Panc1 (cell line): ENCODE data around the gene DDIT3. TPM values are rescaled to one million over a fixed set of nuclear protein-coding genes. Genes with fewer than 3 reads are reported as not detected.
"Not testable (repeated sequence)": the region's sequence is repeated elsewhere in the genome, so short reads cannot be mapped to it uniquely, and the experiment has no call there.

ENCODE experiments used
- ATAC-seq: fragments of 200-7000 bp; cut with Tn5 transposase; 2 replicates; pipeline ENCODE4 v1.9.1; 2020; ENCODE audit warnings: mild to moderate bottlenecking, moderate library complexity
- BruUV-seq: library from RNA; stranded (reverse); fragments of 400-500 nt; replicated peaks from 2 replicates; lab custom pipeline; 2021; lab: Mats Ljungman, UMichigan
- CTCF ChIA-PET: fragments of 300-600 bp; sonication (Branson Sonifier 250); formaldehyde crosslinking; loops from one replicate; lab custom pipeline; 2022; ENCODE audit warnings: antibody characterized with exemption; lab: Charles Lee
- POLR2A ChIA-PET: fragments of 300-600 bp; sonication (Branson Sonifier 250); formaldehyde crosslinking; loops from one replicate; lab custom pipeline; 2022; ENCODE audit warnings: antibody characterized with exemption; lab: Charles Lee
- DNase-seq: peaks from one replicate; pipeline ENCODE4 v3.0.0-alpha.2; 2010; ENCODE audit warnings: low read depth, low spot score
- H3K27ac ChIP-seq: 2 replicates; pipeline ENCODE4 v1.5.1; 2011; ENCODE audit warnings: mild to moderate bottlenecking, low read length, inconsistent platforms
- H3K27me3 ChIP-seq: fragments of 200-500 bp; sonication (Bioruptor generic); 2 replicates; pipeline ENCODE4 v1.6.0; 2014; ENCODE audit warnings: low read length, inconsistent platforms; ENCODE audit not compliant: control insufficient read depth, insufficient read depth
- H3K36me3 ChIP-seq: fragments of 200-500 bp; sonication (Bioruptor generic); 2 replicates; pipeline ENCODE4 v1.5.1; 2014; ENCODE audit warnings: inconsistent platforms, mild to moderate bottlenecking, low read length, moderate library complexity; ENCODE audit not compliant: control insufficient read depth, insufficient read depth
- H3K4me1 ChIP-seq: 2 replicates; pipeline ENCODE4 v1.5.1; 2011; ENCODE audit warnings: inconsistent platforms, mild to moderate bottlenecking, low read length, moderate library complexity; ENCODE audit not compliant: control insufficient read depth, insufficient read depth
- H3K4me3 ChIP-seq, 2 experiments: 2 replicates each; pipeline ENCODE4 v1.5.1; 2011 to 2012; ENCODE audit warnings: low read depth in 2 of 2, low read length in 2 of 2, mild to moderate bottlenecking in 2 of 2, inconsistent platforms in 1 of 2, moderate library complexity in 1 of 2
- H3K9me3 ChIP-seq: fragments of 200-500 bp; sonication (Bioruptor generic); 2 replicates; pipeline ENCODE4 v1.5.1; 2014; ENCODE audit warnings: low read depth, mild to moderate bottlenecking, inconsistent platforms, low read length, moderate library complexity; ENCODE audit not compliant: control insufficient read depth, insufficient read depth
- POLR2AphosphoS5 ChIP-seq: IDR thresholded peaks from 2 replicates; pipeline ENCODE4 v1.6.1; 2012; ENCODE audit warnings: mild to moderate bottlenecking, low read depth, low read length, moderate library complexity
- SIN3A ChIP-seq: IDR thresholded peaks from 2 replicates; pipeline ENCODE4 v1.6.1; 2012; ENCODE audit warnings: low read depth, mild to moderate bottlenecking, low read length, moderate library complexity, borderline replicate concordance; ENCODE audit not compliant: insufficient read depth
- TCF7L2 ChIP-seq: IDR thresholded peaks from 2 replicates; pipeline ENCODE4 v1.6.1; 2011; ENCODE audit warnings: mild to moderate bottlenecking, low read depth, low read length, inconsistent platforms
- in situ Hi-C: cut with HindIII; loops from 2 replicates; pipeline ENCODE4 v1.10.0; 2016; ENCODE audit warnings: low sequenced_read_pairs, low pct_unique_long_range_greater_than_20kb
- intact Hi-C: fragments of 100-400 bp; cut with micrococcal nuclease; formaldehyde crosslinking; loops from one replicate; pipeline ENCODE4 v1.10.0; 2022; ENCODE audit not compliant: unreplicated experiment
- total RNA-seq: library from RNA; stranded (reverse); gene quantifications from one replicate; pipeline ENCODE4 v1.2.1, GENCODE V29; 2021; ENCODE audit not compliant: unreplicated experiment
- TF ChIP-seq, protein P1 (sequence below), 2 experiments: IDR thresholded peaks; 2 replicates each; pipeline ENCODE4 v1.6.1; 2011 to 2012; ENCODE audit warnings: low read depth in 2 of 2, control low read depth in 1 of 2, low read length in 1 of 2, mild to moderate bottlenecking in 1 of 2, moderate library complexity in 1 of 2; ENCODE audit not compliant: insufficient read depth in 1 of 2
- TF ChIP-seq, protein P2 (sequence below): fragments of 450-650 bp; IDR thresholded peaks from 2 replicates; pipeline ENCODE4 v1.5.1; 2017; ENCODE audit warnings: mild to moderate bottlenecking

DDIT3 gene
- total RNA-seq, 1 experiment from 2014 or later = 47.2 TPM

DNA sequence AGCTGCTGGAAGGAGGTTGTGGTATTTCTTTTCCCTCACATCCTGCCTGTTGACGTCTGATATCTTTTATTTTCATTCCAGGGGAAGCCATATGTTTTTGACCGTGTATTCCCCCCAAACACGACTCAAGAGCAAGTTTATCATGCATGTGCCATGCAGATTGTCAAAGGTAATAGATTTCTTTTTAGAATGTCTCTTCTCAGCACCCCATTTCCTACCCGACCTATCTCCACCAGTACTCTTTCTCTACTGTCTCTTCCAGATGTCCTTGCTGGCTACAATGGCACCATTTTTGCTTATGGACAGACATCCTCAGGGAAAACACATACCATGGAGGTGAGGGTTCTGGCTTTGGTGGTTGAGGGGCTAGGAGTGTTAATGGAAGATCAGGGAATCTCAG, 43.0 kb upstream of the DDIT3 start:
- ATAC-seq = no peak
- ChIA-PET POLR2A (no interaction called here), CTCF (no interaction called here)
- TF ChIP-seq SIN3A (no peak), POLR2AphosphoS5 (no peak), TCF7L2 (no peak)
- TF ChIP-seq, protein P1, sequence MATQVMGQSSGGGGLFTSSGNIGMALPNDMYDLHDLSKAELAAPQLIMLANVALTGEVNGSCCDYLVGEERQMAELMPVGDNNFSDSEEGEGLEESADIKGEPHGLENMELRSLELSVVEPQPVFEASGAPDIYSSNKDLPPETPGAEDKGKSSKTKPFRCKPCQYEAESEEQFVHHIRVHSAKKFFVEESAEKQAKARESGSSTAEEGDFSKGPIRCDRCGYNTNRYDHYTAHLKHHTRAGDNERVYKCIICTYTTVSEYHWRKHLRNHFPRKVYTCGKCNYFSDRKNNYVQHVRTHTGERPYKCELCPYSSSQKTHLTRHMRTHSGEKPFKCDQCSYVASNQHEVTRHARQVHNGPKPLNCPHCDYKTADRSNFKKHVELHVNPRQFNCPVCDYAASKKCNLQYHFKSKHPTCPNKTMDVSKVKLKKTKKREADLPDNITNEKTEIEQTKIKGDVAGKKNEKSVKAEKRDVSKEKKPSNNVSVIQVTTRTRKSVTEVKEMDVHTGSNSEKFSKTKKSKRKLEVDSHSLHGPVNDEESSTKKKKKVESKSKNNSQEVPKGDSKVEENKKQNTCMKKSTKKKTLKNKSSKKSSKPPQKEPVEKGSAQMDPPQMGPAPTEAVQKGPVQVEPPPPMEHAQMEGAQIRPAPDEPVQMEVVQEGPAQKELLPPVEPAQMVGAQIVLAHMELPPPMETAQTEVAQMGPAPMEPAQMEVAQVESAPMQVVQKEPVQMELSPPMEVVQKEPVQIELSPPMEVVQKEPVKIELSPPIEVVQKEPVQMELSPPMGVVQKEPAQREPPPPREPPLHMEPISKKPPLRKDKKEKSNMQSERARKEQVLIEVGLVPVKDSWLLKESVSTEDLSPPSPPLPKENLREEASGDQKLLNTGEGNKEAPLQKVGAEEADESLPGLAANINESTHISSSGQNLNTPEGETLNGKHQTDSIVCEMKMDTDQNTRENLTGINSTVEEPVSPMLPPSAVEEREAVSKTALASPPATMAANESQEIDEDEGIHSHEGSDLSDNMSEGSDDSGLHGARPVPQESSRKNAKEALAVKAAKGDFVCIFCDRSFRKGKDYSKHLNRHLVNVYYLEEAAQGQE (IDR thresholded peaks at IDR 0.05; ENCODE audit: insufficient read depth in 1 of 2, low read depth in 2 of 2, low read length in 1 of 2) = no peak
- TF ChIP-seq, protein P2, sequence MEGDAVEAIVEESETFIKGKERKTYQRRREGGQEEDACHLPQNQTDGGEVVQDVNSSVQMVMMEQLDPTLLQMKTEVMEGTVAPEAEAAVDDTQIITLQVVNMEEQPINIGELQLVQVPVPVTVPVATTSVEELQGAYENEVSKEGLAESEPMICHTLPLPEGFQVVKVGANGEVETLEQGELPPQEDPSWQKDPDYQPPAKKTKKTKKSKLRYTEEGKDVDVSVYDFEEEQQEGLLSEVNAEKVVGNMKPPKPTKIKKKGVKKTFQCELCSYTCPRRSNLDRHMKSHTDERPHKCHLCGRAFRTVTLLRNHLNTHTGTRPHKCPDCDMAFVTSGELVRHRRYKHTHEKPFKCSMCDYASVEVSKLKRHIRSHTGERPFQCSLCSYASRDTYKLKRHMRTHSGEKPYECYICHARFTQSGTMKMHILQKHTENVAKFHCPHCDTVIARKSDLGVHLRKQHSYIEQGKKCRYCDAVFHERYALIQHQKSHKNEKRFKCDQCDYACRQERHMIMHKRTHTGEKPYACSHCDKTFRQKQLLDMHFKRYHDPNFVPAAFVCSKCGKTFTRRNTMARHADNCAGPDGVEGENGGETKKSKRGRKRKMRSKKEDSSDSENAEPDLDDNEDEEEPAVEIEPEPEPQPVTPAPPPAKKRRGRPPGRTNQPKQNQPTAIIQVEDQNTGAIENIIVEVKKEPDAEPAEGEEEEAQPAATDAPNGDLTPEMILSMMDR = no peak
- intact Hi-C loops (no loop called here), in situ Hi-C loops (no loop called here)
- BruUV-seq = no TSS peak
- H3K9me3 ChIP-seq = no peaks in the 10 kb centered on the region
- H3K4me3 ChIP-seq = no peak overlapping the region
- H3K36me3 ChIP-seq = no peaks in the 10 kb centered on the region
- H3K27me3 ChIP-seq = no peaks in the 10 kb centered on the region
- DNase-seq = no peak
- no peaks in the 10 kb centered on the region for H3K4me1 ChIP-seq
- H3K27ac ChIP-seq = no peak overlapping the region

DNA sequence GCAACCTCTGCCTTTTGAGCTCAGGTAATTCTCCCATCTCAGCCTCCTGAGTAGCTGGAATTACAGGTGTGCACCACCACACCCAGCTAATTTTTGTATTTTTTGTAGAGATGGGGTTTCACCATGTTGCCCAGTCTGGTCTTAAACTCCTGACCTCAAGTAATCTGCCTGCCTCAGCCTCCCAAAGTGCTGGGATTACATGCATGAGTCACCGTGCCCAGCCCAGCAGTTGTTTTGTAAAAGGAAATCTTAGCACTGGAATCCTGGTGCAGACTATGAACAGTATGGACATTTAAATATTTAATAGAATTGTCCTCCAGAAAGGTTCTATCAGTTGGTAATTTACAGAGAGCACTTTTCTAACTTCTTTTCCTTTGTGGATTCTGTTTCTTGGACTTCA, 40.8 kb upstream of the DDIT3 start:
- in situ Hi-C loops, CTCF ChIA-PET, DNase-seq, H3K4me1 ChIP-seq, BruUV-seq, ATAC-seq, H3K36me3 ChIP-seq, H3K9me3 ChIP-seq, H3K27ac ChIP-seq, intact Hi-C loops, H3K4me3 ChIP-seq, POLR2A ChIA-PET, H3K27me3 ChIP-seq: not testable (repeated sequence)

DNA sequence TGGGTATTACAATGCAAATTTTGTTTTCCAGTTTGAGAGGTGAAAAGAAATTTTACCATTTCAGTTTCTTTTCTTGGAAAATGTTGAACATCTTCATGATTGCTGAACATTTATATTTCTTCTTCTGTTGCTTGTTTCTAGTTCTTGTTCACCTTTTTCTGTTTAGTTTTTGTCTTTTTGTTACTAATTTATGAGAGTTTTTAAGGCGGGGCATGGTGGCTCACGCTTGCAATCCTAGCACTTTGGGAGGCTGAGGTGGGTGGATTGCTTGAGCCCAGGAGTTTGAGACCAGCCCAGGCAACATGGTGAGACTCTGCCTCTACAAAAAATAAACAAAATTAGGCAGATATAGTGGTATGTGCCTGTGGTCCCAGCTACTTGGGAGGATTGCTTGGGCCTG, 40.2 kb upstream of the DDIT3 start:
- no peaks in the 10 kb centered on the region for H3K9me3 ChIP-seq
- POLR2A ChIA-PET = no interaction called here
- no peaks in the 10 kb centered on the region for H3K36me3 ChIP-seq
- H3K4me1 ChIP-seq = no peaks in the 10 kb centered on the region
- H3K4me3 ChIP-seq = no peak overlapping the region
- no peak for DNase-seq
- TF ChIP-seq, protein P2 = no peak
- no peak for TF ChIP-seq POLR2AphosphoS5
- TF ChIP-seq, protein P1 (IDR thresholded peaks at IDR 0.05; ENCODE audit: insufficient read depth in 1 of 2, low read depth in 2 of 2, low read length in 1 of 2) = no peak
- TF ChIP-seq SIN3A = no peak
- TF ChIP-seq TCF7L2 = no peak
- in situ Hi-C loops = no loop called here
- ATAC-seq = no peak
- no TSS peak for BruUV-seq
- CTCF ChIA-PET = no interaction called here
- no peaks in the 10 kb centered on the region for H3K27me3 ChIP-seq
- intact Hi-C loops = no loop called here
- no peak overlapping the region for H3K27ac ChIP-seq
